ENCODE data around the gene ADGRL3.

The ADGRL3 gene

GRCh38 chr4:61245069-61245714 lies 45.1 kb downstream of the ADGRL3 start:
- CTCF ChIA-PET: no interaction called here
- no peak overlapping the region for H3K27ac ChIP-seq (ENCODE audit: extremely low read depth, low read depth, low read length)
- no peaks in the 10 kb centered on the region for H3K36me3 ChIP-seq (ENCODE audit: control insufficient read depth in 2 of 2, insufficient read depth in 1 of 2, low read length in 2 of 2)
- H3K4me1 ChIP-seq (ENCODE audit: control insufficient read depth, insufficient read depth, low read length): peaks cover 16% of the 10 kb centered on the region
- H3K4me3 ChIP-seq (ENCODE audit: low read depth, low read length): no peak overlapping the region
- POLR2A ChIA-PET: no interaction called here
- no peaks in the 10 kb centered on the region for H3K9me3 ChIP-seq (ENCODE audit: control insufficient read depth, insufficient read depth, low read depth, low read length)
- no peak for TF ChIP-seq ZNF701 (tag by site-specific recombination; IDR thresholded peaks at IDR 0.05)
- no peak for TF ChIP-seq ZNF561 (tag by site-specific recombination; IDR thresholded peaks at IDR 0.05; ENCODE audit: borderline replicate concordance)
- no peak for TF ChIP-seq ZNF776 (tag by site-specific recombination; IDR thresholded peaks at IDR 0.05; ENCODE audit: borderline replicate concordance)
- TF ChIP-seq, protein P1, sequence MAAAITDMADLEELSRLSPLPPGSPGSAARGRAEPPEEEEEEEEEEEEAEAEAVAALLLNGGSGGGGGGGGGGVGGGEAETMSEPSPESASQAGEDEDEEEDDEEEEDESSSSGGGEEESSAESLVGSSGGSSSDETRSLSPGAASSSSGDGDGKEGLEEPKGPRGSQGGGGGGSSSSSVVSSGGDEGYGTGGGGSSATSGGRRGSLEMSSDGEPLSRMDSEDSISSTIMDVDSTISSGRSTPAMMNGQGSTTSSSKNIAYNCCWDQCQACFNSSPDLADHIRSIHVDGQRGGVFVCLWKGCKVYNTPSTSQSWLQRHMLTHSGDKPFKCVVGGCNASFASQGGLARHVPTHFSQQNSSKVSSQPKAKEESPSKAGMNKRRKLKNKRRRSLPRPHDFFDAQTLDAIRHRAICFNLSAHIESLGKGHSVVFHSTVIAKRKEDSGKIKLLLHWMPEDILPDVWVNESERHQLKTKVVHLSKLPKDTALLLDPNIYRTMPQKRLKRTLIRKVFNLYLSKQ (tag by site-specific recombination; IDR thresholded peaks at IDR 0.05; ENCODE audit: borderline replicate concordance): no peak
- no peak for TF ChIP-seq ZNF366 (tag by site-specific recombination; conservative IDR thresholded peaks at IDR 0.05)
- TF ChIP-seq ZNF580 (tag by site-specific recombination; IDR thresholded peaks at IDR 0.05): no peak
- no peak for TF ChIP-seq IKZF3 (tag by site-specific recombination; IDR thresholded peaks at IDR 0.05)
- TF ChIP-seq, protein P2, sequence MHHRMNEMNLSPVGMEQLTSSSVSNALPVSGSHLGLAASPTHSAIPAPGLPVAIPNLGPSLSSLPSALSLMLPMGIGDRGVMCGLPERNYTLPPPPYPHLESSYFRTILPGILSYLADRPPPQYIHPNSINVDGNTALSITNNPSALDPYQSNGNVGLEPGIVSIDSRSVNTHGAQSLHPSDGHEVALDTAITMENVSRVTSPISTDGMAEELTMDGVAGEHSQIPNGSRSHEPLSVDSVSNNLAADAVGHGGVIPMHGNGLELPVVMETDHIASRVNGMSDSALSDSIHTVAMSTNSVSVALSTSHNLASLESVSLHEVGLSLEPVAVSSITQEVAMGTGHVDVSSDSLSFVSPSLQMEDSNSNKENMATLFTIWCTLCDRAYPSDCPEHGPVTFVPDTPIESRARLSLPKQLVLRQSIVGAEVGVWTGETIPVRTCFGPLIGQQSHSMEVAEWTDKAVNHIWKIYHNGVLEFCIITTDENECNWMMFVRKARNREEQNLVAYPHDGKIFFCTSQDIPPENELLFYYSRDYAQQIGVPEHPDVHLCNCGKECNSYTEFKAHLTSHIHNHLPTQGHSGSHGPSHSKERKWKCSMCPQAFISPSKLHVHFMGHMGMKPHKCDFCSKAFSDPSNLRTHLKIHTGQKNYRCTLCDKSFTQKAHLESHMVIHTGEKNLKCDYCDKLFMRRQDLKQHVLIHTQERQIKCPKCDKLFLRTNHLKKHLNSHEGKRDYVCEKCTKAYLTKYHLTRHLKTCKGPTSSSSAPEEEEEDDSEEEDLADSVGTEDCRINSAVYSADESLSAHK (tag by site-specific recombination; IDR thresholded peaks at IDR 0.05): no peak
- TF ChIP-seq ZNF202 (tag by site-specific recombination; IDR thresholded peaks at IDR 0.05; ENCODE audit: borderline replicate concordance): no peak
- TF ChIP-seq, protein P3, sequence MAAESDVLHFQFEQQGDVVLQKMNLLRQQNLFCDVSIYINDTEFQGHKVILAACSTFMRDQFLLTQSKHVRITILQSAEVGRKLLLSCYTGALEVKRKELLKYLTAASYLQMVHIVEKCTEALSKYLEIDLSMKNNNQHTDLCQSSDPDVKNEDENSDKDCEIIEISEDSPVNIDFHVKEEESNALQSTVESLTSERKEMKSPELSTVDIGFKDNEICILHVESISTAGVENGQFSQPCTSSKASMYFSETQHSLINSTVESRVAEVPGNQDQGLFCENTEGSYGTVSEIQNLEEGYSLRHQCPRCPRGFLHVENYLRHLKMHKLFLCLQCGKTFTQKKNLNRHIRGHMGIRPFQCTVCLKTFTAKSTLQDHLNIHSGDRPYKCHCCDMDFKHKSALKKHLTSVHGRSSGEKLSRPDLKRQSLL (tag by site-specific recombination; IDR thresholded peaks at IDR 0.05): no peak
- TF ChIP-seq GLIS1 (tag by site-specific recombination; IDR thresholded peaks at IDR 0.05): no peak
- TF ChIP-seq ZBTB21 (tag by site-specific recombination; IDR thresholded peaks at IDR 0.05): no peak
- TF ChIP-seq ZNF560 (tag by site-specific recombination; IDR thresholded peaks at IDR 0.05; ENCODE audit: borderline replicate concordance): no peak
- no peak for TF ChIP-seq ZNF335 (tag by site-specific recombination; conservative IDR thresholded peaks at IDR 0.05)
- no peak for TF ChIP-seq ZNF426 (tag by site-specific recombination; IDR thresholded peaks at IDR 0.05)
- no peak for TF ChIP-seq TRIM28 (IDR thresholded peaks at IDR 0.05; ENCODE audit: borderline replicate concordance, low read length)
- TF ChIP-seq ZNF404 (tag by site-specific recombination; IDR thresholded peaks at IDR 0.05): no peak
- TF ChIP-seq ZIC2 (tag by site-specific recombination; IDR thresholded peaks at IDR 0.05): no peak

GRCh38 chr4:61246034-61246433 lies 45.9 kb downstream of the ADGRL3 start:
- TF ChIP-seq ZNF2 (tag by site-specific recombination; IDR thresholded peaks at IDR 0.05) (no peak), BCL6B (tag by site-specific recombination; IDR thresholded peaks at IDR 0.05) (no peak)
- TF ChIP-seq, protein P4, sequence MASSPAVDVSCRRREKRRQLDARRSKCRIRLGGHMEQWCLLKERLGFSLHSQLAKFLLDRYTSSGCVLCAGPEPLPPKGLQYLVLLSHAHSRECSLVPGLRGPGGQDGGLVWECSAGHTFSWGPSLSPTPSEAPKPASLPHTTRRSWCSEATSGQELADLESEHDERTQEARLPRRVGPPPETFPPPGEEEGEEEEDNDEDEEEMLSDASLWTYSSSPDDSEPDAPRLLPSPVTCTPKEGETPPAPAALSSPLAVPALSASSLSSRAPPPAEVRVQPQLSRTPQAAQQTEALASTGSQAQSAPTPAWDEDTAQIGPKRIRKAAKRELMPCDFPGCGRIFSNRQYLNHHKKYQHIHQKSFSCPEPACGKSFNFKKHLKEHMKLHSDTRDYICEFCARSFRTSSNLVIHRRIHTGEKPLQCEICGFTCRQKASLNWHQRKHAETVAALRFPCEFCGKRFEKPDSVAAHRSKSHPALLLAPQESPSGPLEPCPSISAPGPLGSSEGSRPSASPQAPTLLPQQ (tag by site-specific recombination; IDR thresholded peaks at IDR 0.05): no peak
- H3K4me3 ChIP-seq (ENCODE audit: low read depth, low read length): no peak overlapping the region
- peaks cover 16% of the 10 kb centered on the region for H3K4me1 ChIP-seq (ENCODE audit: control insufficient read depth, insufficient read depth, low read length)
- CTCF ChIA-PET: no interaction called here
- no peaks in the 10 kb centered on the region for H3K9me3 ChIP-seq (ENCODE audit: control insufficient read depth, insufficient read depth, low read depth, low read length)
- no peak overlapping the region for H3K27ac ChIP-seq (ENCODE audit: extremely low read depth, low read depth, low read length)
- no peaks in the 10 kb centered on the region for H3K36me3 ChIP-seq (ENCODE audit: control insufficient read depth in 2 of 2, insufficient read depth in 1 of 2, low read length in 2 of 2)
- POLR2A ChIA-PET: no interaction called here

All from HEK293 (cell line).